ENCODE data around the gene NIT1. TPM values are rescaled to one million over a fixed set of nuclear protein-coding genes. Genes with fewer than 3 reads are reported as not detected.
A peak's percentile ranks its signal among the peaks of the same experiment; 100 is the strongest.

Gene NIT1
- total and polyA plus RNA-seq, 2 of the 13 experiments (the other 11 are each of a cell fraction or from before 2014, with no cell fraction given) = 22.7 to 31.0 TPM

GRCh38 chr1:161131523-161132409 is 13.9 kb downstream of the NIT1 start (continued):
- TF ChIP-seq HOMEZ (CRISPR knock-in tag; IDR thresholded peaks at IDR 0.05; ENCODE audit: low read depth) = no peak
- TF ChIP-seq AHDC1 (CRISPR knock-in tag; IDR thresholded peaks at IDR 0.05; ENCODE audit: borderline replicate concordance) = no peak
- TF ChIP-seq ZBTB33 (CRISPR knock-in tag; IDR thresholded peaks at IDR 0.05) = no peak
- TF ChIP-seq ARID4A (CRISPR knock-in tag; IDR thresholded peaks at IDR 0.05; ENCODE audit: borderline replicate concordance) = 0 out of 2 replicates have a peak, but pooled peaks have one; percentile 12
- no peak for TF ChIP-seq NR2F1 (CRISPR knock-in tag; IDR thresholded peaks at IDR 0.05)
- TF ChIP-seq KLF11 (CRISPR knock-in tag; IDR thresholded peaks at IDR 0.05) = no peak
- TF ChIP-seq EP300 (IDR thresholded peaks at IDR 0.05; ENCODE audit: low read depth in 2 of 2, low read length in 2 of 2) = no peak
- TF ChIP-seq EP300 (CRISPR knock-in tag; IDR thresholded peaks at IDR 0.05; ENCODE audit: borderline replicate concordance) = no peak
- TF ChIP-seq TBX3 (IDR thresholded peaks at IDR 0.05; ENCODE audit: borderline replicate concordance) = peak; percentile 37; the same call in 1 of the 2 replicates
- 0 out of 2 replicates have a peak, but pooled peaks have one; percentile 16 for TF ChIP-seq NRL (CRISPR knock-in tag; IDR thresholded peaks at IDR 0.05; ENCODE audit: borderline replicate concordance)
- TF ChIP-seq FOXK2 (IDR thresholded peaks at IDR 0.05) = 0 out of 2 replicates have a peak, but pooled peaks have one; percentile 29
- peak; percentile 95; the same call in 1 of the 2 replicates for TF ChIP-seq ZNF775 (CRISPR knock-in tag; IDR thresholded peaks at IDR 0.05; ENCODE audit: borderline replicate concordance)
- no peak for TF ChIP-seq DMAP1 (CRISPR knock-in tag; IDR thresholded peaks at IDR 0.05)
- TF ChIP-seq MYNN (CRISPR knock-in tag; IDR thresholded peaks at IDR 0.05; ENCODE audit: low read depth) = no peak
